Activated CD4-positive, alpha-beta T cell treated with anti-CD3 and anti-CD28 coated beads, Interleukin-10, Interleukin-2, amounts not matched to agents 100 ng/mL and 50 ng/mL, durations not matched to agents 16 hours and 8 hours (primary cell): ENCODE results near the gene ARHGEF33.

ENCODE experiments used
- DNase-seq: peaks from one replicate; pipeline ENCODE4 v3.0.0-alpha.2; 2020

Gene ARHGEF33

DNA sequence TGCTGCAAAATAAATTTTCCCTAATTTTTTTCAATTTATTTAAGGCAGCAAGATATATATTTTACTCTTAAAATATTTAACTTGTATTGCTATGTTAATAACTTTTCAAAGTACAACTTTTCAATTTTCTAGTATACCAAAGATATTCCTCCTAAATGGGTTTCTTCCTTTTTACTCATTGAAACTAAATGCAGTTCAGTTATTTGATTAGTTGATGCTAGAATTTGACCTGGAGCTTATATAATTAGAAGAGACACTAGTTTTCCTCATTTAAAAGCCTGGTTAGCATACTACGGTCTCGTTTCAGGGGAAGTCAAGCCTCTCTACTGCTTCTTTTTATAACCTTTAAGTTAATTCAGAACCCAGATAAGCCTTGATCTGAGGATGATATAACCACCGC, at the start of gene ARHGEF33:
ARHGEF33 (plus strand) TSS at position 301 of the 400 bp plus-strand sequence. CDS start 29,573 bp downstream, outside the sequence.
- no peak for DNase-seq

DNA sequence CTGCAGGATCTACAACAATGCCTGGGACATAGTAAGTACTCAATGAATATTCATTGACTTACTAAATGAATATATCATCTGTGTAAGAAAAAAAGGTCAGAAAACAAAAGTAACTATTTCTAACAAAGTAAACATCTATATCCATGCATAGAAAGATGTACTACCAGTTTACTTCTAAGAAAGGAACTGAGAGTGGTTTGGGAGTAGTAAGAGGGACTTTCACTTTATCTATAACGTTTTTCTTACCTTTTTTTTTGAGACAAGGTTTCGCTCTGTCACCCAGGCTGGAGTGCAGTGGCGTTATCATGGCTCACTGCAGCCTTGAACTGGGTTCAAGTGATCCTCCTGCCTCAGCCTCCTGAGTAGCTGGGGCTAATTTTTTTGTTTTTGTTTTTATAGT, 39.6 kb upstream of the ARHGEF33 start:
- DNase-seq = no peak

DNA sequence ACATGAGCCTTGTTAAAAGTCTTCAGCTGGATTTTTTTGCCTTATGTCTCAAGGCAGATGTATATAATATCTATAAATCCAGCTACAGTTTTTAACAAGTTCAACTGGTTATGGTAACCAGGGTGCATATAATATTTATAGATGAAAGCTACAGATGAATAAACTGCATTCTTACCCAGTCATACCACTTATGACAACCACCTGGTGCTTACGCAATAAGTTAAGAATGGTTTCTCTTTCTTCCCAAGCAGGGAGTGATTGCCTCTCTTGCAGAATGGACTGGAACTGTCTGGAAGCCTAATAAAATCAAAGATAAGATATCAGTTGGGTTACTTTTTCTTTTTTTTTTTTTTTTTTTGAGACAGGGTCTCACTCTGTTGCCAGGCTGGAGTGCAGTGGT, 33.5 kb upstream of the ARHGEF33 start:
- DNase-seq = peak; percentile 37

DNA sequence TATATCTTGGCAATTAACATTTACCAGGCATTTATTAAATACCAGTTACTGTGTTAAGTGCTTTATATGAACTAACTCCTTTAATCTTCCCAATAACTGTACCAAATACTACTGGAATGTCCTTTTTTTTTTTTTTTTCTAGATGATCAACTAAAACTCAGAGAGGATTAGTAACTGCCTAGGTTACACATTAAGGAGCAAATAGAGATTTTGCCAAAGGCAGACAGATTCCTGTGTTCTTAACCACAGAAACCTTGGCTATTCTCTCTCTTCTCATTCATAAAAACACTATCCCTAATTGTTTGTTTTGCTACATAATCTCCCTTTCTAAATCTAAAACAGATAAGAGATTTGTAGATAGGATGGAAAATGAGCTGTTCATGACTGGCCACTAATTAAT, 27.2 kb upstream of the ARHGEF33 start:
- no peak for DNase-seq

DNA sequence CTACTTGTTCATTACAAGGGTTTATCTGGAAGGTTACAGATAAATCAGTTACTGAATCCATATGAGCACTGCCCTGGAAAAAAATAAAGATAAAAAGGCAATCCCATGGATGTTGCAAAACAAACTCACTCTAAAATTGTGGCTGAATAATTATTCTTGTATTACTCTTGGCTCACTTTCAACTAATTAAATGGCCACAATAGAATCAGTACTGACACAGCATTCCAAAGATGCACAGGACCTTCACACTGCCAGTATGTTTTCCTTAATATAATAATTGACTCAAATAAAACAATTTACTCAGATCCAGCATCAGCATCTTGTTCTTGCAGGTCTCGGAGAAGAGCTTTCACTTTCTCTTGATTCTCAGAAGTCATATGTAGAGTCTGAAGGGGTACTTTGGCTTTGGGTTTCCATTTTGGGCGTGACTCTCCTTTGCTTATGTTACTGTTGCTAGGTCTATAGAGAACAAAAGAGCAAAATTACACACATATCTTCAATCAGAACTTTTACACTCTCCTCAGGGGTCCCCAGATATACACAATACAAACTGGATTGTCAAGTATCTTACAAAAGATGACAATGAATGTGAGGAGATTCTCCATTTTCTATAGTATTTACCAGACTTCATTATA, 26.5 kb upstream of the ARHGEF33 start:
- DNase-seq = peak; percentile 59

DNA sequence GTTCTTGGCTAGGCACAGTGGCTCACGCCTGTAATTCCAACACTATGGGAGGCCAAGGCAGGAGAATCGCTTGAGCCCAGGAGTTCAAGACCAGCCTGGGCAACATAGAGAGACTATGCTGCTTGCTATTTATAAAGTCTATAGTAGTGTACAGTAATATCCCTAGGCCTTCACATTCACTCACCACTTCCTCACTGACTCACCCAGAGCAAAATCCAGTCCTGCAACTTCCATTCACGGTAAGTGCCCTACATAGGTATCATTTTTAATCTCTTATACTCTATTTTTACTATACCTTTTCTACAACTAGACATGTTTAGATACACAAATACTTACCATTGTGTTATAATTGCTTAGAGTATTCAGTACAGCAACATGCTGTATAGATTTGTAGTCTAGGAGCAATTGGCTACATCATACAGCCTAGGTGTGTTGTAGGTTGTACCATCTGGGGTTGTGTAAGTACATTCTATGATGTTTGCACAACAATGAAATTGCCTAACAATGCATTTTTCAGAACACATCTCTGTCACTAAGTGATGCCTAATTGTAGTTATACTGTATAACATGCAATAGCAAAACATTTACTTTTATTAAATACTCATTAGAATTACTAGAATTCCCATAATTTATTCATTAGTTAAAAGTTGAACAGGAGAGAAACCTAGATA, 22.8 kb upstream of the ARHGEF33 start:
- DNase-seq = peak; percentile 59

DNA sequence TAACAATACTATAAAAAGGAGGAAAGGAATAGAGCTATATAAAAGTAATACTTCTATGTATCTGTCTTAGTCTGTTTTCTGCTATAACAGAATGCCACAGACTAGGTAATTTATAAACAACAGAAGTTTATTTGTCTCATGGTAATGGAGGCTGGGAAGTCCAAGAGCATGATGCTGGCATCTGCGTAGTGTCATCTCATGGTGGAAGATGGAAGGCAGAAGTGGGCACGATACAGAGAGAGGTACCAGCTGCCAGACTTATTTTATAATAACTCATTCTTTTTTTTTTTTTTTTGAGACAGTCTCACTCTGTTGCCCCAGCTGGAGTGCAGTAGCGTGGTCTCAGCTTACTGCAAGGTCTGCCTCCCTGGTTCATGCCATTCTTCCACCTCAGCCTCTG, 18.2 kb upstream of the ARHGEF33 start:
- no peak for DNase-seq

DNA sequence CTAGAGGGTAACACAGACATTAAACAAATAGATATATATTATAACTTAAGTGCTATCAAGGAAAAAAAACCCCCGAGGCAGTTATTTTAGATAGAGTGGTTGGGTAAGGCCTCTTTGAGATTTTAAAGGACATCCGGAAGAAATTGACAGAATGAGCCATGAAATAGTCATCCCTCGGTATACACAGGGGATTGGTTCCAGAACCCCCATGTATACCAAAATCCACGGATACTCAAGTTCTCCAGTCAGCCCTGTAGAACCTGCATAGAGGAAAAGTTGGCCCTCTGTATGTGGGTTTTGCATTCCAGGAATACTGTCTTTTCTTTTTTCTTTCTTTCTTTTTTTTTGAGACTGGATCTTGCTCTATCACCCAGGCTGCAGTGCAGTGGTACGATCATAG, 15.9 kb upstream of the ARHGEF33 start:
- no peak for DNase-seq

DNA sequence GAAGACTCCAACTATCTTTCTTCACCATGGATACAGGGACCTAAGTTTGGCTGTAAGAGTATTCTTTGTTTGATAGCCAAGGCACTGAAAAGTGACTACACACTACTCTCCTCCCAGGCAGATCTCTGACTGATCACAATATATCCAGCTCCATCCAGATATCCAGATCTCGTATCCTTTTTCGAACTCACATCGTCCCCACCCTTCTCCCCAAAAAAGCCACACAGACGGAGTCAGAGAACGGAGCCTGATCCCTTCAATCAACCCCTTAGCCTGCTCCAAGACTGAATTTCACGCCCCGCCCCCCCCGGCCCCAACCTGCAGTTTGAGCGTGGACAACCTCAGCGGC, 14.5 kb upstream of the ARHGEF33 start:
- DNase-seq = no peak

DNA sequence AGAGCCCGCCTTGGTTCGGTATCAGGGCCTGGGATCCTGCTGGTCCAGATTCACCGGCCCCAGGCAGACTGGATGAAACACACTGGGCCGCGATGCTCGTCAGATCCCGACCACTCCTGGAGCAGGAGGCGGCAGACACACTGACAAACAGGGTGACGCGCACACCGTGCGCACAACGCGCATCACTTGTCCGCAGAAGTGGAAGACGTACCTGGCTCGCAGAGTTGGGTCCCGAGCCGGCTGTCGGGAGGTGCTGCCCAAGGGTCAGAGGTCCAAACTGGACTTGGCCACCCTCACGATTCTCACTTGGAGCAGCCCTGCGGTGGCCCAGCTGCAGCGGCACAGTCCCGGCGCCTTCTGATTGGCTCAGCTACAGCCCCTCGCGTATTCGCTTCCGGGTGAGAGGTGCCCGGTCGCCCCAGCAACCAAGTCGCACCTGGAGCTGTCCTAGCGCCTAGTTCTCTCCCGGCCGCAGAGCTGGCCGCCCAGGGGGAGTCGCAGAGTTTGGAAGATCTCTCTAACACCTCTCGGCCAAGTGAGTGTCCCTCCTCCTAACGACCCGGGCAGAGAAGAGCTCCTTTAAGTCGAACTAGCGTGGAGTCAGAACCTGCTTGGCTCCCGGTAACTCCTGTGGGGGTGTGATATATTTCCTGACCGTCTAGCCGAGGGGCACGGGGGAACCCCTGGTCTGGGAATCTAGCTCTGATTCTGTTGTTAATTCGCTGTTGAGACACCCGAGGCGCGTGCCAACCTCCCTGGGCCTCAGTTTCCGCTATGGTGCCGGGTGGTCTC, 13.9 kb upstream of the ARHGEF33 start, which contains the start of the genes DHX57 and MORN2:
DHX57 (minus strand) TSS at position 359 of the 792 bp plus-strand sequence. CDS start 7,529 bp downstream, outside the sequence.
MORN2 (plus strand) TSS at position 401 of the 792 bp plus-strand sequence.
- DNase-seq = peak; percentile 90

DNA sequence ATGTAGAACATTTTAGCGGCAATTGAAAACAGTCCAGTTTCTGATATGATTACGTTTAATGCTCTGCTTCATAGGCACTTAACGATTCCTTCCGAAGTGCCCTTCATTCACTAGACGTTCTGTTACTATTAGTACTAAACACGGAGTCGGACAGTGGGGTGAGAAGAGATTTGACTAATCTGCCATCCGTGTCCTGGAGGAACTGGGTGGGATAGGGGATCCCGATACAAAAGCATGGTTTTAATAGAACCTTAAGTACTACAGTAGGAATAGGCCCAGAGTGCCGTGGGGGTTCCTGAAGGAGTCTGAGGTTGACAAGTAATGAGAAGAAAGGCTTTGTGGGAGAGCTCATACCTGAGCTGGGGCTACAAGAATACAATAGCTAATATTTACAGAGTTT, 13.3 kb upstream of the ARHGEF33 start:
- no peak for DNase-seq

DNA sequence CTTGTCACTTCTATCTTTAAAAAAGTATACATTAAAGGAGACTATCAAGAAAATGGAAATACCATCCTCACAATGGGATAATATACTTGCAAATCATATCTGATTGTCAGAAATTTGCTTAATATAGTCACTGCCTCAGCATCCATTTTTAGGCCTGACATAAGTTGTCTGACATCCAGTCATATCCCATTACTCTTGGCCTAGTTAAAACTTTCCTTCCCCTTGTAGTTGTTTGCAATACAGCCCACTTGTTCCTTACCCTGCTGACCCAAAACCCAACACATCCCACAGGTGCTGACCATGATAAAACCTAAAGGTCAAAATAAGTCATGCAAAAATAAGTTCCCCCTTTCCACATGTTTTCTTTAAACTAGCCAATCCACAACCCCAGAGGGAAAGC, 3.6 kb upstream of the ARHGEF33 start:
- DNase-seq = no peak

DNA sequence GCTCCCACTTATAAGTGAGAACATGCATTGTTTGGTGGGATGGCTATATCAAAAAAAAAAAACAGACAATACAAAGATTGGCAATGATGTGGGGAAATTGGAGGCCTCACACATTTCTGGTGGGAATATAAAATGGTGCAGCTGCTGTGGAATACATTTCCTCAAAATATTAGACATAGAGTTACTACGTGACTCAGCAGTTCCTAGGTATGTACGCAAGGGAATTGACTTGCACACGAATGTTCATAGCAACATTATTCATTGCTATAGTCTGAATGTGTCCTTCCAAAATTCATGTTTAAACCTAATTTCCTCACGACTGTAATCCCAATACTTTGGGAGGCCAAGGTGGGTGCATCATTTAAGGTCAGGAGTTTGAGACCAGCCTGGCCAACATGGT, 2.3 kb upstream of the ARHGEF33 start:
- DNase-seq = no peak

DNA sequence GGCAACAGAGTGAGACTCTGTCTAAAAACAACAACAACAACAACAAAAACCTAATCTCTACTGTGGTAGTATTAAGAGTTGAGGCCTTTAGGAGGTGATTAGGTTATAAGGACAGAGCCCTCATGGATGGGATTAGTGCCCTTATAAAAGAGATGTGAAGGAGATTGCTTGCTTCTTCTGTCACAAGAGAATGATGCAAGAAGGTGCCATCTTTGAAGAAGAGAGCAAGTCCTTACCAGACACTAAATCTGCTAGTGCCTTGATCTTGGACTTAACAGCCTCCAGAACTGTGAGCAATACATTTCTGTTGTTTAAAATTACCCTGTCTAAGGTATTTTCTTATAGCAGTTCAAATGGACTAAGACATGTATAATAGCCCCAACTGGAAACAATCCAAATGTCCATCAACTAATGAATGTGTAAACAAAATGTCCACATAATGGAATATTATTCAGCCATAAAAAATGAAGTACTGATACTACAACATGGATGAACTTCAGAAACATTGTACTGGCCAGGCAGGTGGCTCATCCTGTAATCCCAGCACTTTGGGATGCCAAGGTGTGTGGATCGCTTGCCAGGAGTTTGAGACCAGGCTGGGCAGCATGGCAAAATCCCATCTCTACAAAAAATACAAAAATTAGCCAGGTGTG, 1.6 kb upstream of the ARHGEF33 start:
- no peak for DNase-seq

DNA sequence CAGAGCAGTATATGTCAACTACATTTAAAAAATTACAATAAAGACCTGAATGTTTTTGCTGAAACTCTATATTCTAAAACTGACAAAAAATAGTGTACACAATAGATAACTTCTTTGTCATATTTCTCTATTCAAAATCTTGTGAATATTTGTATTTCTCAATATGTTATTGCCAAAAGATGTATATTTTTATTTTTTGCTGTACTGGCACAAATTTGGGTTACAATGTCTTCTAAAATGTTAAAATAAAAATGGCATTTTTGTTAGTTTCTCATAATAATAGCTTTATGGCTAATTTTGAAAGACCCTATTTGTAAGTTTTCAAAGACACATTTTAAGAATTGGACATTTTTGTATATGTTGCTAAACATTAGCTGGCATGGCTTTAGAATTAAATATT, 630 bp upstream of the ARHGEF33 start:
- DNase-seq = no peak

DNA sequence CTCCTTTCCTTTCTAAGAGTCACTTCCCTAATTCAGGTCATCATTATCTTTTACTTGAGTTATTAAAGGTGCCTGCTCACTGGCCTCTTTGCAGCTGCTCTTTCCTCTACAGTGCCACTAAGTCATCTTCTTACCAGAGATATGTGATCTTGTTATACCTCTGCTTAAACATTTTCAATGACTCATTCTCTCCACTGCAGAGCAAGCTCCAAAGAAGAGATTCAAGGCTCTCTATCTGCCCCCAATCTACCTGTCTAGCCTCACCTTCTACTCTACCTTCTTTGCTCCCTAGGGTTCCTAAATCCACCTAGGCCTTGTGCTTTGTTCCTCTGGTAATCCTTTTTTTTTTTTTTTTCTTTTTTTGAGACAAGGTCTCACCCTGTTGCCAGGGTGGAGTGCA, 3.1 kb downstream of the ARHGEF33 start:
- no peak for DNase-seq

DNA sequence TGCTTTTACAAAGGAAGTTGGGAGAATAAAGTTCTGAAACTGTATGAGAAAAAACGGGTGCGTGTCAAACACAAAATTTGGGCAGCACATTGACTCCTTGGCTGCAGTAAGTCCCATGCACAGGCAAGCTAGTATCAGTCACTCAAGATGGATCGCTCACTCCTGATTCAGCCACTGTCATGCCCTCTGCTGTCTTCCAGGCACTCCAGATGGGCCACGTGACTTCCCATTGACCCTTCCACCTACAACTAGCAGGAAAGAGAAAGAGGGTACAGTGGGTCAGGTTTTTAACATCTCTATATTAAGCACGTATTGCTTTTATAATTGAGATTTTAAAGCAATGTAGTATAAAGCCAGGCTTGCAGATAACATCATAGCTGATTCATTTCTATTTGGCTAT, 8.6 kb downstream of the ARHGEF33 start:
- no peak for DNase-seq

DNA sequence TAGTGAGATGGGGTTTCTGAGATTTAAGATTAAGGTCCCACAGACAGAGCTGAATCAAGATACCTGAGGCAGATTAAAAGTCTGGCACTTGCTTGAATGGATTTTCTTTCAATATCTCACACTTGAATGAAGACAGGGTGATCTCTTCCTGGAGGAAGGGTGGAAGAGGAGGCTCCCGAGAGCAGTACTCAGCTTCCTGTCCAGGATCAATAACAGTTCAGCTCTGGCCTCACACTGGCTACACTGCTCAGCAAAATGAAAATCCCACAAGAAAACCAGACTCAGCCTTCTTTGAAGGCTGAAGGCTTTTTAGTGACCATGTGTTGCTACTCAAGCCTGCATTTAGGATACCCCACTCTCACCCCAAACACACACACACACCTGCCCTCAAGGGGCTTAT, 11.1 kb downstream of the ARHGEF33 start:
- DNase-seq = no peak

DNA sequence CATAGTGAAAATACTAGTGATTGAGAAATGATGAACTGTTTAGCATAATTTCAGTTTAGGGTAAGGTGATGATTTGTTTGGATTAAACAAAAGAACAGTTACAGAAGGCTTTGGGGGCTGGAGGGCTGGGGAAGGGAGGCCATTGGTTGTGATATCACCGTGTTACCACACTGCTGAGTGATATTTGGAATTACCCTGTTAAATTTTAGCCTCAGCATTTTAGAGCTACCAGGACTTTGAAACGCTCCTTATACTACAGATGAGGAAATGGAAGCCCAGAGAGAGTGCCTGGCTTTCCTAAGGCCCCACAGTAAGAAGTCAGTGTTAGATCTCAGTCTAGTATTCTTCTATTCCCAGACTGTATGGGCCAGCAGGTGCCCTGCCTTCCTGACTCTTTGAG, 15.6 kb downstream of the ARHGEF33 start:
- DNase-seq = no peak

DNA sequence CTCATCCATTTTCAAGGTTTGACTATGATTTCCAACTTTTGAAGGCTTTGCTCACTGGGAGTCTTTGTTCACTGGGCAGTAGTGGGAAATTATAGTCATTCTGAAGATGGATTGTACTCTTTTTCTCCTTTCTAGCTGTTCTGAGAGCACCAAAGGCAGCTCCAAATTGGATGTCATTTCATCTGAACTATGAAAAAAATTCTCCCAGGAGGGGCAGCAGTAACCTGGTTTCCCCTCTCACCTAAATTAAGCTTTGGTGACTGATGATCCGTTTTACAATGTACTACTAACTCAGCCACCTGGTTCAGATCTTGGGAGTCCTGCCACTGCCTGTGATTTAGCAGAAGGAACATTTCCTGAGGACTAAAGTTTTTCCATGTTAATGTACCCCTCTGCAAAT, 17.6 kb downstream of the ARHGEF33 start:
- DNase-seq = no peak

DNA sequence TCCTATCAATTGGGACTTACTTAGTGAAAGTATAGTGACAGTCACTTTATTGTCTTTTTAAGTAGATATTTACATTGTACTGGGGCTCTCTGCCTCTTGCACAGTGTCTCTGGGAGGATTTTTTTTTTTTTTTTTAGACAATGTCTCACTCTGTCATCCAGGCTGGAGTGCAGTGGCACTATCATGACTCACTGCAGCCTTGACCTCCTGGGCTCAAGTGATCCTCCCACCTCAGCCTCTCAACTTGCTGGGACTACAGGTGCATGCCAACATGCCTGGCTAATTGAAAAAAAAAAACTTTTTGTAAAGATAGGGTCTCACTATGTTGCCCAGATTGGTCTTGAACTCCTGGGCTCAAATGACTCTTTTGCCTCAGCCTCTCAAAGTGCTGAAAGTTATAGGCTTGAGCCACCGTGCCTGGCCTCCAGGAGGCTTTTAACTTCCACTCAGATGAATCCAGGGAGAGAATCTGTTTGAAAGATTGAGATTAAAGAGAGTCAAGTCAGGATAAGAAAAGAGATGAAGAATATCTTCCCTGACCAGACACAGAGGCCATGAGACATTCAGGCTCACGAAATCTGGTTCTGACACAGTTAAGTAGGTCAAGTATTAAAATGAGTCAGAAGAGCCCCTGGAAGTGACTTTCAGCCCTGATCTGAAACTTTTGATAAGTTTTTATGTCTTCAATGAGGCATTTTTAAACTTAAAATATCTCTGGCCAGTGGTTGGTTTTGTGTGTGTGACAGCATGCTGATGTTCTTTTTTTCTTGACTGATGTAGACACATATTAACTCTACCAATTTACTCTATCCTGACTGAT, 18.3 kb downstream of the ARHGEF33 start:
- peak; percentile 85 for DNase-seq

DNA sequence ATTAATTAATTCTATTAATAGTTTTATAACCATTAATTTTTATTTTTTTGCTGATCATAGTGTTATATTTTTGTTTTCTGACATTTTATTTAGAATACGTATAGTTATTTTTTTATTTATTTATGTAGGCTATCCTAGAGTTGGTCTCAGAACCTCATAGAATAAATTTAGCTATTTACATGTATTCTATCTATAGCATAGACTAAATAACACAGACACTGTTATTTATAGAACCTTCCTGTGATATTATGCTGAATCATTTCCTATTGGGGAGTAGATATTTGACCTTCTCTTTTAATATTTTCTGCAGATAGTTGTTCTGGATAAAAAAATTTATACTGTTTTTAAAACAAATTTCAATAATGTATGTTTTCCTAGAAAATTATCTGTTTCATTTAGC, 20.2 kb downstream of the ARHGEF33 start:
- DNase-seq = no peak

DNA sequence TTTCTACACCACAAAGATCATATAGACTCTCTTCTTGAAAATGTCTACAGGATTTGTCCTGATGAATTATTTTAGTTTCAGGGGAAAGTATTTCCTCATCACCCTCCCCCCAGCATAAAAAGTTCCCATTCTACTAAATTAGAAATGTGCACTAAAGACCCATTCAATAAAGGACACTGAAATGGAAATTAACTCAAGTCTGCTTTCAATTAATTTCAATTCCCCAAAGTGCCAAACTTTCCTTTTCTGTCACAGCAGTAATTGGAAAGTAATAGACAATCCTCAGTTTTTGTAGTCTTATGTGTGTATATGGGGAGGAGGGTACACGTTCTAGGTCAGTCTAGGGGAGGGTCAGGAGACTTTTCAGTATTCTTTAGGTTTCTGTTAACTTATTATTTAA, 21.5 kb downstream of the ARHGEF33 start:
- DNase-seq = no peak
